ENCODE measurements around the gene SERF2.

GRCh38 chr15:43775411-43775965, 16.6 kb upstream of the SERF2 start:
- no peak for TF ChIP-seq NR2F2 (IDR thresholded peaks at IDR 0.05)
- TF ChIP-seq, protein P1, sequence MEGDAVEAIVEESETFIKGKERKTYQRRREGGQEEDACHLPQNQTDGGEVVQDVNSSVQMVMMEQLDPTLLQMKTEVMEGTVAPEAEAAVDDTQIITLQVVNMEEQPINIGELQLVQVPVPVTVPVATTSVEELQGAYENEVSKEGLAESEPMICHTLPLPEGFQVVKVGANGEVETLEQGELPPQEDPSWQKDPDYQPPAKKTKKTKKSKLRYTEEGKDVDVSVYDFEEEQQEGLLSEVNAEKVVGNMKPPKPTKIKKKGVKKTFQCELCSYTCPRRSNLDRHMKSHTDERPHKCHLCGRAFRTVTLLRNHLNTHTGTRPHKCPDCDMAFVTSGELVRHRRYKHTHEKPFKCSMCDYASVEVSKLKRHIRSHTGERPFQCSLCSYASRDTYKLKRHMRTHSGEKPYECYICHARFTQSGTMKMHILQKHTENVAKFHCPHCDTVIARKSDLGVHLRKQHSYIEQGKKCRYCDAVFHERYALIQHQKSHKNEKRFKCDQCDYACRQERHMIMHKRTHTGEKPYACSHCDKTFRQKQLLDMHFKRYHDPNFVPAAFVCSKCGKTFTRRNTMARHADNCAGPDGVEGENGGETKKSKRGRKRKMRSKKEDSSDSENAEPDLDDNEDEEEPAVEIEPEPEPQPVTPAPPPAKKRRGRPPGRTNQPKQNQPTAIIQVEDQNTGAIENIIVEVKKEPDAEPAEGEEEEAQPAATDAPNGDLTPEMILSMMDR (IDR thresholded peaks at IDR 0.05; ENCODE audit: low read depth, low read length, missing input control), result peak; percentile 46
